ENCODE results near the gene SLIT3.
"Not testable (repeated sequence)": the region's sequence is repeated elsewhere in the genome, so short reads cannot be mapped to it uniquely, and the experiment has no call there.

The SLIT3 gene

DNA sequence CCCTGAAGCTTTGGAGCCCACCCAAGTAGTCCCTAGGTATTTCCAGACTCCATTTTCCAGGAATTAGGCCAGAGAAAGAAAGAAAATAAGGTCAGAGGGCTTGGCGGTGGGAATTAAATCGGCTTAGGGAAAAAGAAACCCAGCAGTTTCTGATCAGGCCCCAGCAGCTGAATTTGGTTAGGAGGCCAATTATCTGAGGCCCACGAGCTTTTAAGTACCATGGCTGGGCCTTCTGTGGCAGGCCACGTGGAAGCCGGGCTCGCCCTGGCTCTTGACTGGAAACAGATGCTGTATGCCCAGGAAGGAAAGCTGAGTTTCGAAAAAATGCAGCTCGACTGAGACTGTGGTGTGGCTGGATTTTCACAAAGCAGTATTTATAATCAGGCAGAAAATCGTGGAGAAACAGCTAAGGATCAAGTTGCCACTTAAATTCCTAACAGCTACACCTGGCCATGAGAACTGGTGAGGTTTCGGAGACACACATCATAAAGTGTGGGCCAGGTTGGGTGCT lies 646.7 kb downstream of the SLIT3 start:
- no peak for DNase-seq

DNA sequence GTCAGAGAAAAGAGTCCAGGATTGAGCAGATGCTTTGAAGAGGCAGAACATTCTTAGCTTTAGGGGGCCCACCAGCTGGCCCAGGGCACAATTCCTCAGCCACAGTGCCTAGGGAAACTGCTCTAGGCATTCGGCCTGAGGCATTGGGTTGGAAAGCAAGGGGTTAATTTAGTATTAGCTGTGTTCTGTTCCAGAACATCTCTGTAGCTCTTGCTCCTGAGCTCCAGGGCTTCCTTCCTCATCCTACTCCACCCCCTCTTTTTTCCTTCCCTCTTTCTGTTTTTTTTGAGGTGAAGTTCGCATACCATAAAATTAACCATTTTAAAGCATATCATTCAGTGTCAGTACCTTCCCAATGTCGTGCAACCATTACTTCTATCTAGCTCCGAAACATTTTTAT lies 647.3 kb downstream of the SLIT3 start:
- no peak for DNase-seq

DNA sequence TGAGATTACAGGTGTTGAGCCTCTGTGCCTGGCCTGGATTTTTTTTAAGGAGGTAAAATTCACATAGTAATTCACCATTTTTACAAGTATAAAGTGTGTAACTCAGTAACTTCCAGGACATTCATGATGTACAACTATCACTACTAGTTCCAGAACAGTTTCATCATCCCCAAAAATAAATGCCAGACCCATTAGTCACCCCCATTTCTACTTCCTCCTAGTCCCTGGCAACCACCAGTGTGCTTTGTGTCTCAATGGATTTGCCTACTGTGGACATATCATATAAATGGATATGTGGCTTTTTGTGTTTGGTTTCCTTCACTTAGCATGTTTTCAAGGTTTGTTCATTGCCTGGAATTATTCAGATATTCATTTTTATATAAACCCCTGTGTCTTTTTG lies 649.3 kb downstream of the SLIT3 start:
- DNase-seq = no peak

DNA sequence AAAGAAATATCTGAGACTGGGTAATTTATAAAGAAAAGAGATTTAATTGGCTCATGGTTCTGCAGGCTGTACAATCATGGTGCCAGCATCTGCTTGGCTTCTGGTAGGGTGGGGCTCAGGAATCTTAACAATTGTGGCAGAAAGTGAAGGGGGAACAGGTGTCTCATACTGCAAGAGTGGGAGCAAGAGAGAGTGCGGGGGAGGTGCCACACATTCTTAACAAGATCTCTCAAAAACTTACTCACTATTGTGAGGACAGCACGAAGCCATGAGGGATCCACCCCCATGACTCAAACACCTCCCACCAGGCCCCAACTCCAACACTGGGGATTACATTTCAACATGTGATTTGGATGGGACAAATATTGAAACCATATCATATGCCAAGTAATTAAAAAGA lies 651.6 kb downstream of the SLIT3 start:
- DNase-seq = no peak

DNA sequence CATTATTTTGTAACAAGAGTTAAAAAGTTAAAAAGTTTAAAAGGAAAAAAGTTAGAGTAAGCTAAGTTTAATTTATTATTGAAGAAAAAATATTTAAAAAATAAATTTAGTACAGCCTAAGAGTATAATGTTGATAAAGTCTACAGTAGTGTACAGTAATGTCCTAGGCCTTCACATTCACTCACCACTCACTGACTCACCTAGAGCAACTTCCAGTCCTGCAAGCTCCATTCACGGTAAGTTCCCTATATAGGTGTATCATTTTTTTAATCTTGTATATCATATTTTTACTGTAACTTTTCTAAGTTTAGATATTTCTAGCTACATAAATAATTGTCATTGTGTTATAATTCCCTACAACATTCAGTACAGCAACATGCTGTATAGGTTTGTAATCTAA lies 652.4 kb downstream of the SLIT3 start:
- no peak for DNase-seq

DNA sequence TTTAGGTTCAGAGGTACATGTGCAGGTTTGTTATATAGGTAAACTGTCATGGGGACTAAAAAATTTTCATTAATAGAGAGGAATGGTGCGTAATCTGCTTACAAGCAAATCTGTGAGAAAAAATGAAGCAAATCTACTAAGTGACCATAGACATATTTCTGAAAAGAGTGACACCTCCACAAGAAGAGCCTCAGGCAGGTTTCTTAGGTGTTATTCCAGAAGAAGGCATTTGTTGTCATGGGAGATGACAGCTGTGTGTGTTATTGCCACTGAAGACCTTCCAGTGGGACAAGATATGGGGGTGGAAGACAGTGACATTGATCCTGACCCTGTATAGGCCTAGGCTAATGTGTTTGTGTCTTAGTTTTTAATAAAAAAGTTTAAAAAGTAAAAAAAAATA lies 652.9 kb downstream of the SLIT3 start:
- DNase-seq = no peak

DNA sequence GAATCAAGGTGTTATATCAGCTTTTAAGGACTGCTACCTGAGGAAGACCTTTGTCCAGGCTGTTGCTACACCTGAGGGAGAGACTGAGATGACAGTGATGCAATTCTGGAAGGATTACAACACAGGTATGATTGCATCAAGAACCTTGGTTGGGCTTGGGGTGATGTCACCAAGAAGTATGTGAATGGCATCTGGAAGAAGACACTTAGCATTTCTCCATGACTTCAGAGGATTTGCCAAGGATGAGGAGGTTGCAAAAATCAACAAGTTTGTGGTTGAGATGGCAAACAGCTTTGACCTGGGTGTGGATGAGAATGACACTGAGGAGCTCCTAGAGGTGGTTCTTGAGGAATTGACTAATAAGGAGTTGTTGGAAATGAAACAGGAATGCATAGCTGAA lies 653.9 kb downstream of the SLIT3 start:
- no peak for DNase-seq

DNA sequence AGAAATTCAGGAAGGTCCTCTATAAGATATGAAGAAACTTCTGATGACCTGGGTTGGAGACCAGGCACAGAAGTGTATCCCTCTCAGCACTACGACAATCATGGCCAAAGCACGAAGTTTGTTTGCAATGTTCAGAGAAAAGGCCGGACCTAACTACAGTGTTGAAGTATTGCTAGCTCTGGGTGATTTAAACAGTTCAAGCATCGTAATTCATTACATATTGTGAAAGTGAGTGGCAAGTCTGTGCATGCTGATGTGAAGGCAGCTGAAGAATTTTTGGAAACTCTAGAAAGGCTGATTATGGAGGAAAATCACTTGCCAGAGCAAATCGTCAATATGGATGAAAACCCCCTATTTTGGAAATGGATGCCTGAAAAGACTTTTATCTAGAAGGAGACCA lies 654.6 kb downstream of the SLIT3 start:
- no peak for DNase-seq

DNA sequence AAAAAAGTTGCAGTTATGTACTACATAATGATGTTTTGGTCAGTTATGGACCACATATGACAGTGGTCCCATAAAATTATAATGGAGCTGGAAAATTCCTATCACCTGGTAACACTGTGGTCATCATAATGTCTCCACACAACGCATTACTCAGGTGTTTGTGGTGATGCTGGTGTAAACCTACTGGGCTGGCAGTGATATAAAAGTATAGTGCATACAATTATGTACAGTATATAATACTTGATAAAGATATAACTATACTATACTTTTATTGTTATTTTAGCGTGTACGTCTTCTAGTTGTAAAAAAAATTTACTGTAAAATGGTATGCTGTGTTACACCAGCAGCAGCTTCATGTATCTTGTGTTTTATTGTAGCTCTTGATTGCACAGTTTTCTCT lies 655.7 kb downstream of the SLIT3 start:
- no peak for DNase-seq

DNA sequence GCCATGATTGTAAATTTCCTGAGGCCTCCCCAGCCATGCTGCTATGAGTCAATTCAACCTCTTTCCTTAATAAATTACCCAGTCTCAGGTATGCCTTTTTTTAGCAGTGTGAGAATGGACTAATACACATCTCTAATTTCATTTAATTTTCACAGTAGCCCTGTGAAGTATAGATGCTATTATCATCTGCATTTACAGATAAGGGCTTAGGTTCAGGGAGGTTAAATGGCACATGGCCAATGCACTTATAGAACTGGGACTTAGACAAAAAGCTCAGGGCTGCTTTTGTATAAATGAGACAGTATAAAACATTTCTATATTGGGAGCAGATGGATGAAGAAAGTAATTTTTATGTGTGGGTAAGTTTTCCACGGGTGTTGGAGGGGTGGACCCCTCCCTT lies 658.9 kb downstream of the SLIT3 start:
- DNase-seq = no peak

DNA sequence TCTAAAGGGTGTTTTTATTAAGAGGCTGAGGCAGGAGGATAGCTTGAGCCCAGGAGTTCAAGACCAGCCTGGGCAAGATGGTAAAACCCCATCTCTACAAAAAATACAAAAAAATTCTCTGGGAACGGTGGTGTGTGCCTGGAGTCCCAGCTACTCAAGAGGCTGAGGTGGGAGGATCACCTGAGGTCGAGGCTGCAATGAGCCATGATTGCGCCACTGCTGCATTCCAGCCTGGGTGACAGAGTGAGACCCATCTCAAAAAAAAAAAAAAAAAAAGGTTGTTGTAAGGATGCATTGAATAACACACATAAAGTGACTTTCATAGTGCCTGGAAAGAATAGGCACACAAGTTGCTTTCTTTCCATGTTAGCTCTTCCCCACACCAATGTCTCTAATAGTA lies 662.1 kb downstream of the SLIT3 start:
- DNase-seq = not testable (repeated sequence)

DNA sequence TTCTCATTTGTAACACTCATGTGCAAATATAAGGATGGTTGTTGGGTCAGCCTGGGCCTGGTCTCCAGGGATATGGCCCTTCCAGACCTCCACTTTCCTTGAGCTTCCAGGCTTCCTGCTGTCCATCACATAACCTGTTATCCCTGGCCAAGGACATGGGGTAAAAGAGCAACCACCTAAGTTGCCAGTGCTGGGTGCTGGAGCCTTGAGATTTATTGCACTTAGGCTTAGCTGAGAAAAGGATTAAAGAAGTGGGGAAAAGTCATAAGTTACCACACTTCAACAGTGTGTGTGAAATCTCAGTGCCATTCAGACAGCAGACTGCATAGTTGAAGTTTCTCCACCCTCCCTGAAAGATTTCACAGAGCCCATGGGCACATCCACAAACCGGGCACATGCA lies 663.1 kb downstream of the SLIT3 start:
- DNase-seq = no peak

DNA sequence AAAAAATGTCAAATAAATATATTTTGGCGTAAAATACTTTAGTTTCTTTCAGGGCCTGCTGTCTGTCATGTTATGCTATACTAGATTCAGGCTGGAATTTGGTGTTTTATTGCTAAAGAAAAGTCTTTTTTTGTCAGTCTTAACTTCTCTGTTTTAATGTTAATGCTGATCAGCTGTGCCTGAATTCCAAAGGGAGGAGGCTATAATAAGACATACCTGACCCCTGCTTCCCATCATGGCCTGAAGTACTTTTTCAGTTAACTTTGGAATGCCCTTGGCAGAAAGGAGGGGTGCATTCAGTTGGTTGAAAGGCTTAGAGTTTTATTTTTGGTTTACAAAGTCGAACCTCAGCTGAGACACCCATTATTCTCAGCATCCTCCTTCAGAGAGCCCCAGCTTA lies 663.7 kb downstream of the SLIT3 start:
- no peak for DNase-seq

DNA sequence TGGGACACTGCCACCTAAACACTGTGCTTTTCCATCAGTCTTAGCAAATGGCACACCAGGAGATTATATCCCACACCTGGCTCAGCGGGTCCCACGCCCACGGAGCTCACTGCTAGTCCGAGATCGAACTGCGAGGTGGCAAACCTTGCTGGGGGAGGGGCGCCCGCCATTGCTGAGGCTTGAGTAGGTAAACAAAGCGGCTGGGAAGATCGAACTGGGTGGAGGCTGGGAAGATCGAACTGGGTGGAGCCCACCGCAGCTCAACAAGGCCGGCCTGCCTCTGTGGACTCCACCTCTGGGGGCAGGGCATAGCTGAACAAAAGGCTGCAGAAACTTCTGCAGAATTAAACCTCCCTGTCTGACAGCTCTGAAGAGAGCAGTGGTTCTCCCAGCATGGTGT lies 670.0 kb downstream of the SLIT3 start:
- DNase-seq = not testable (repeated sequence)

DNA sequence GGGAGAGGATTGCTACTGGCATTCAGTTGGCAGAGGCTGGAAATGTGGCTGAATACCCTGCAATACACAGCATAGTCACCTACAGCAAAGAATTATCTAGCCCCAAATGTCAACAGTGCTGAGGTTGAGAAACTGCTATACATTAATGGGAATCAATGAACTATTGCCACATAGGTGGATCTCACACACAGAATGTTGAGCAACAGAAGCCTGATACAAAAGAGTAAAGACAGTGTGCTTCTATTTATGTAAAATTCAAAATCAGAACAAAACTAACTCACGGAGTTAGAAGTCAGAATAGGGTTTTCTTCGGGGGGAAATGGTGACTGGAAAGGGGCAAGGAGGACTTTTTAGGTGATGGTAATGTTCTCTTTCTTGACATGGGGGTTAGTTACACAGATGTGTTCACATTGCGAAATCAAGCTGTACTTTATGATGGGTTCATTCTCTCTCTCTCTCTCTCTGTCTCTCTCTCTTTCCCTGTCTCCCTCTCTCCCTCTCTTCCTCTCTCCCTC lies 676.0 kb downstream of the SLIT3 start:
- no peak for DNase-seq

DNA sequence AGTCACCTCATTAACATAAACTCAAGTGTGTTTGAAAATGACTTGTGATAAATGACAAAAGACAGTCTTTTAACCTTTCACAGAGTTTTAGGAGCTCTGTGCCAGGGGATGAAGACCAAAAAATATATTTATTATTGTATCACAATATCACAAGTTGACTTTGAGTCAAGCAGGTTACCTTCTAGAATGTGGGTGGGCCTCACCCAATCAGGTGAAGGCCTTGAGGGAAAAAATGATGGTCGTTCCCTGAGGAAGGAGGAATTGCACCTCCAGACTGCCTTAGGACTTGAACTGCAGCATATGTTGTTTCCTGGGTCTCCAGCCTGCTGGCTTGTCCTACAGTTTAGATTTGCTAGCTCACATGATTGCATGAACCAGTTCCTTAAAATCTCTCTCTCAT lies 680.1 kb downstream of the SLIT3 start:
- no peak for DNase-seq

DNA sequence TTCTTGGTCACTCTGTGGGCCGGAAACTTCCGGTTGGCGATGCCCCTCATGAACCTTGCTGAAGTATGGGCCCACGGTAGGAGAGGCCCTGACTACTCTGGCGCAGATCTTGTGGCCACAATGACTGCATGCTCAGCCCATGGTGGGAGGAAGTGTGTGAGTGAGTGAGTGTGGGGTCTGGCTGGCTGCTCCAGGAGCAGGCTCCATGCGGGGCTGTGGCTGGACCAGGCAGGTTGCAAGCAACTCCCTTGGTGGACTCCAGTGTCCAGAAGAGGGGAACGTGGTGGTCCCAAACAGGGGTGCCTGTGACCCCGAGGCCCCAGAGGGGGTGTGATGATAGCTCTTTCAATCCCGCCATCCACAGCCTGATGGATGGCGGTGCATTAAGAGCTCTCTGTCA lies 686.3 kb downstream of the SLIT3 start:
- DNase-seq = no peak

DNA sequence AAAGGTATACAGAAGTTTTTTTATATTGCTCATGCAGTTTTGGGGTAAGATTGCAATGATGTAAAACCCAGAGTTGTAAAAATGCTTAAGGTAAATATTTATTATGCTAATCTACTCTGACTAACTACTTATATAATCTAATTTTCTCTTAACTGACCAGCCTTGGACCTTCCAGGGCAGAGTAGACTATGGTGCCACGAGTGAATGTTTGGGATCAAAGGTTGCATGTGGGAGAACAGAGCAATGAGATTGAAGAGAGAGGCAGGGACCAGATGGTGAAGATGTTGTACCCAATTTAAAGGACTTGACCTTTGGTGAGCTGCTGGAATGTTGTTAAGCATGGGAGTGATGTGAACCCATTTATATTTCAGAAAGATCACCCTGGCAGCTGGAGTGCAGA lies 686.9 kb downstream of the SLIT3 start:
- DNase-seq = no peak

DNA sequence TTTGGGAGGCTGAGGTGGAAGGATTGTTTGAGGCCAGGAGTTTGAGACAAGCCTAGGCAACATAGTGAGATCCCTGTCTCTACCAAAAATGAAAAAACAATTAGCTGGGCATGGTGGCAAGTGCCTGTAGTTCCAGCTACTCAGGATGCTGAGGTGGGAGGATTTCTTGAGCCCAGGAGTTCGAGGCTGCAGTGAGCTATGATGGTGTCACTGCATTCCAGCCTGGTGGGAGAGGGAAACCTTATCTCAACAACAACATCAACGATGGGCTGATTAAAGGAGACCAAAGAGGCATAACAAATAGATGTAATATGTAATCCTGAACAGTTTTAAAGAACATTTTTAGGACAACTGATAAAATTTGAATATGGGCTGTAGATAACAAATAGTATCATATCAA lies 687.5 kb downstream of the SLIT3 start:
- DNase-seq = no peak

DNA sequence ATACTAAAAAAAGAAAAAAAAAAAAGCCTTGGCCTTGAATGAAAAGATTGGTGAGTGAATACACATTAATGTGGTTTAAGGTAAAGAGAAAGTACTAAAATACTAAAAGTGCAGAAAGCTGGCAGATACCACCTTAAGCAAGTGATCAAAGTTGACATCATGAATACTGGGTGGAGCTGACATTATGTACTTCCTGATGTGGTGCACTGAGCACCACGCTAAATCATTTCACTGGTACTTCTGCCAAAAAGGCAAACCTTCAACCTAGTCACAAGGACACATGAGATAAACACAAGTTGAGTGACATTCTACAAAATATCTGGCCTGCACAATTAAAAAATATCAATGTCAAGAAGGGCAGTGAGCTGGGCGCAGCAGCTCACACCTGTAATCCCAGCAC lies 687.9 kb downstream of the SLIT3 start:
- DNase-seq = no peak

DNA sequence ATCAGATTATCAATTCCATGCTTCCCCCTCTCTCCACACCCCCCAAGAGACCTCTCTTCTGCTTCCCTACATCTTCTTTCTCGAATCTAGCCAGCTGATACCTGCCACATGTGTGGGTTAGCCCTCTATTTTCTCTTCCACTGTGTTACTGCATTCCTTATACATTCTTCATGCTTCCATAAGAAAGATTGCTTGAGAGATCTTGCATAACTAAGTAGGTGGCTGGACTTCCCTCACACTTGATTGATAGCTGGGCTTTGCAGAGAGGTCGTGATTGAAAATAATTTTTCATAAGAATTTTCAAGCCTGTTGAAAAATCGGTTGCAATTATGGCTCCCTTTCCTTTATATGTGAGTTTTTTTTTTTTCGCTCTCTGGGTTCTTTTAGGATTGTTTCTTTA lies 688.8 kb downstream of the SLIT3 start:
- no peak for DNase-seq

Data from activated CD4-positive, CD25-positive, alpha-beta regulatory T cell treated with anti-CD3 and anti-CD28 coated beads, Interleukin-2, amount 50 U/mL, for 72 hours (primary cell).